Left renal pelvis (tissue), 4 donors: ENCODE results near the gene FAF2. TPM values are rescaled to one million over a fixed set of nuclear protein-coding genes. Genes with fewer than 3 reads are reported as not detected.
"Not testable (repeated sequence)": the region's sequence is repeated elsewhere in the genome, so short reads cannot be mapped to it uniquely, and the experiment has no call there.

Experiments used
- DNase-seq, 4 donors: peaks; one replicate each; pipeline ENCODE4 v3.0.0-alpha.2; 2013; ENCODE audit warnings: low read depth in 4 of 4, low spot score in 3 of 4
- polyA plus RNA-seq, 4 donors: library from polyadenylated mRNA; unstranded; fragments of 120-200 nt; gene quantifications; one replicate each; pipeline ENCODE4 v1.2.1, GENCODE V29; 2013; ENCODE audit not compliant: insufficient read length in 4 of 4

The FAF2 gene
- polyA plus RNA-seq, 4 donors: 46.3 to 52.9 (median 49.5) TPM

- no peak for DNase-seq
These were observed 31.2 kb upstream of the FAF2 start for GRCh38 chr5:176416965-176417364.

- DNase-seq: no peak
These were observed 29.9 kb upstream of the FAF2 start for GRCh38 chr5:176418251-176418650.

GRCh38 chr5:176420086-176420485 is 28.1 kb upstream of the FAF2 start:
- DNase-seq: no peak

GRCh38 chr5:176420972-176421544 is 27.1 kb upstream of the FAF2 start:
- DNase-seq: no peak

GRCh38 chr5:176424181-176424580 is 24.0 kb upstream of the FAF2 start:
- DNase-seq: no peak

GRCh38 chr5:176425138-176425537 is 23.0 kb upstream of the FAF2 start:
- no peak for DNase-seq

GRCh38 chr5:176425791-176426190 is 22.4 kb upstream of the FAF2 start:
- no peak for DNase-seq

GRCh38 chr5:176426876-176427275 is 21.3 kb upstream of the FAF2 start:
- DNase-seq: no peak

GRCh38 chr5:176427971-176428370 is 20.2 kb upstream of the FAF2 start:
- DNase-seq: no peak

GRCh38 chr5:176429972-176430371 is 18.2 kb upstream of the FAF2 start:
- no peak for DNase-seq

GRCh38 chr5:176432707-176433106 is 15.5 kb upstream of the FAF2 start:
- DNase-seq: no peak

- no peak for DNase-seq
These were observed 11.5 kb upstream of the FAF2 start for GRCh38 chr5:176436656-176437055.

- no peak for DNase-seq
These were observed 9.0 kb upstream of the FAF2 start for GRCh38 chr5:176438959-176439757.

- DNase-seq: no peak
These were observed 7.1 kb upstream of the FAF2 start for GRCh38 chr5:176440927-176441706.

GRCh38 chr5:176441921-176442323 is 6.3 kb upstream of the FAF2 start:
- DNase-seq: no peak

- DNase-seq: not testable (repeated sequence)
These were observed 5.3 kb upstream of the FAF2 start for GRCh38 chr5:176442911-176443310.

- no peak for DNase-seq
These were observed 3.4 kb upstream of the FAF2 start for GRCh38 chr5:176444742-176445141.

- no peak for DNase-seq
These were observed 2.0 kb upstream of the FAF2 start for GRCh38 chr5:176446028-176446665.

GRCh38 chr5:176446884-176447590 is 1.1 kb upstream of the FAF2 start:
- DNase-seq: no peak

- no peak for DNase-seq
These were observed 601 bp upstream of the FAF2 start for GRCh38 chr5:176447591-176447977.

GRCh38 chr5:176450077-176450476 is 1.9 kb downstream of the FAF2 start:
- no peak for DNase-seq
